ENCODE measurements around the gene PARD3B. TPM values are rescaled to one million over a fixed set of nuclear protein-coding genes. Genes with fewer than 3 reads are reported as not detected.

The PARD3B gene
- total RNA-seq, 1 donor from 2014 or later = 6.5 TPM

DNA sequence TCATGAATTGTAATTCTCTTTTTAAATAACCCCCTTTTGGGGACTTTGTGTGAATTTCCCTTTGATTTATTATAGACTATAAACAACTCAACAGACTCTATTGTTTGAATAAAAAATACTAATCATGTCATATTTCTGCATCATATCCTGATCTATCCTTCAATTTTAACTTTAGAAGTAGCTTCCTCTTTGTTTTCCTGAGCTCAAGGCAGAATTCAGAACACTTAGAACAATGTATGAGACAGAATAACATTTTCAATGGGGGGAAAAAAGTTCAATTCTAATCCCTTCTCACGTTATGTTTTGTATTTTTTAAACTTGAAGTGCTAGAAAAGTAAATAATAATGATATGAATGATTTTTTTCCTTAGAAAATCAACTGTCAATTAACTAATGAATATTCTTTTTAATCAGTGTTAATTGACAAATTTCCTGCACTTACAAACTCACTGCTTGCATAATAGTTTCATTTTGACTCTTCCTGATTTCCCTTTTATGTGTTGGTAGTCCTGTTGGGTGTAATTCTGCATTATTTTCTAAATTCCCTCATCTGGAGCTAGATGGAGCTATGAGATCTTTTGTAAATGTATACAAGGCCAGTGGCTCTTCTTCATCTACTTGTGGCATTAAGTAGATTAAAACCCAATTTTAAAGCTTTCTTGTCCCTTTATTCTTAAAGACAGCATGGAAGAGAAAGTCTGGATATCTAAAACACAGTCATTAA lies 326.1 kb downstream of the PARD3B start:
- Histone ChIP-seq H3K4me3 (ENCODE audit: low read depth, low read length) (no peak overlapping the region), H3K27me3 (ENCODE audit: control insufficient read depth, insufficient read depth, low read length) (no peaks in the 10 kb centered on the region), H3K36me3 (ENCODE audit: control insufficient read depth, insufficient read depth, low read length) (no peaks in the 10 kb centered on the region)
- TF ChIP-seq CTCF (IDR thresholded peaks at IDR 0.05; ENCODE audit: insufficient read depth, low read length, poor library complexity, severe bottlenecking) = peak; percentile 39
- DNase-seq (ENCODE audit: low read depth) = peak; percentile 12

- no peak for DNase-seq (ENCODE audit: low read depth)
- Histone ChIP-seq H3K27me3 (ENCODE audit: control insufficient read depth, insufficient read depth, low read length) (no peaks in the 10 kb centered on the region), H3K36me3 (ENCODE audit: control insufficient read depth, insufficient read depth, low read length) (no peaks in the 10 kb centered on the region), H3K4me3 (ENCODE audit: low read depth, low read length) (no peak overlapping the region)
- TF ChIP-seq CTCF (IDR thresholded peaks at IDR 0.05; ENCODE audit: insufficient read depth, low read length, poor library complexity, severe bottlenecking) = no peak
Observed at GRCh38 chr2:204876311-204876710, 331.0 kb downstream of the PARD3B start.

GRCh38 chr2:204877691-204878090 lies 332.4 kb downstream of the PARD3B start:
- Histone ChIP-seq H3K36me3 (ENCODE audit: control insufficient read depth, insufficient read depth, low read length) (no peaks in the 10 kb centered on the region), H3K27me3 (ENCODE audit: control insufficient read depth, insufficient read depth, low read length) (no peaks in the 10 kb centered on the region)
- no peak for TF ChIP-seq CTCF (IDR thresholded peaks at IDR 0.05; ENCODE audit: insufficient read depth, low read length, poor library complexity, severe bottlenecking)

GRCh38 chr2:204880928-204881327 lies 335.7 kb downstream of the PARD3B start:
- Histone ChIP-seq H3K27me3 (ENCODE audit: control insufficient read depth, insufficient read depth, low read length) (no peaks in the 10 kb centered on the region), H3K36me3 (ENCODE audit: control insufficient read depth, insufficient read depth, low read length) (no peaks in the 10 kb centered on the region), H3K4me3 (ENCODE audit: low read depth, low read length) (no peak overlapping the region)
- DNase-seq (ENCODE audit: low read depth) = no peak
- no peak for TF ChIP-seq CTCF (IDR thresholded peaks at IDR 0.05; ENCODE audit: insufficient read depth, low read length, poor library complexity, severe bottlenecking)

More at GRCh38 chr2:204877691-204878090, 332.4 kb downstream of the PARD3B start:
- DNase-seq (ENCODE audit: low read depth) = no peak
- no peak overlapping the region for H3K4me3 ChIP-seq (ENCODE audit: low read depth, low read length)

DNA sequence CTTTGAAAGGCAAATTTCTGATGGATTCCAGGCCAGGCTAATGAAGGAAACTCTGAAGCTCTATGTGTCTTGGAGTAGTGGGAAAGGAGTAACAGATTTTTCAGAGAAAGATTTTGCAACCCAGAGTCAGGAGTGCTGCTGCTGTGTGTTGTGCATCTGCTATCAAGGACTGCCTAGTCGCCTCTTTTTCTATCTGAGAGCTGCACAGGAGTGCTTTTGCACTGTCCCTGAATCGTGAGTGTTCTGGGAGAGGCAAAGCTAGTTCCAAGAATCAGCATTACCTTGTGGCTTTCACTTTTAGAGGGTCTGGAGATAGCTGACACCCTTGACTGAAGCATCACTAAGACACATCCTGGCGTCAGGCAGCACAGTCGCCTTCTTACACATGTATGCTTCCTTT lies 336.4 kb downstream of the PARD3B start:
- H3K36me3 ChIP-seq (ENCODE audit: control insufficient read depth, insufficient read depth, low read length) = no peaks in the 10 kb centered on the region
- no peak for TF ChIP-seq CTCF (IDR thresholded peaks at IDR 0.05; ENCODE audit: insufficient read depth, low read length, poor library complexity, severe bottlenecking)
- H3K4me3 ChIP-seq (ENCODE audit: low read depth, low read length) = no peak overlapping the region
- DNase-seq (ENCODE audit: low read depth) = no peak
- no peaks in the 10 kb centered on the region for H3K27me3 ChIP-seq (ENCODE audit: control insufficient read depth, insufficient read depth, low read length)

- no peak for DNase-seq (ENCODE audit: low read depth)
- H3K36me3 ChIP-seq (ENCODE audit: control insufficient read depth, insufficient read depth, low read length) = no peaks in the 10 kb centered on the region
- no peak overlapping the region for H3K4me3 ChIP-seq (ENCODE audit: low read depth, low read length)
- H3K27me3 ChIP-seq (ENCODE audit: control insufficient read depth, insufficient read depth, low read length) = no peaks in the 10 kb centered on the region
- TF ChIP-seq CTCF (IDR thresholded peaks at IDR 0.05; ENCODE audit: insufficient read depth, low read length, poor library complexity, severe bottlenecking) = no peak
Observed at GRCh38 chr2:204885747-204886146, 340.5 kb downstream of the PARD3B start.

Data from kidney epithelial cell (primary cell).